Activated gamma-delta T cell treated with anti-CD3 and anti-CD28 coated beads, Interleukin-2, amount 50 U/mL, for 16 hours (primary cell): ENCODE results near the gene THUMPD2.
"Not testable (repeated sequence)": the region's sequence is repeated elsewhere in the genome, so short reads cannot be mapped to it uniquely, and the experiment has no call there.

Source experiments
- DNase-seq: peaks from one replicate; pipeline ENCODE4 v3.0.0-alpha.2; 2020; ENCODE audit warnings: low read depth

Gene THUMPD2

DNA sequence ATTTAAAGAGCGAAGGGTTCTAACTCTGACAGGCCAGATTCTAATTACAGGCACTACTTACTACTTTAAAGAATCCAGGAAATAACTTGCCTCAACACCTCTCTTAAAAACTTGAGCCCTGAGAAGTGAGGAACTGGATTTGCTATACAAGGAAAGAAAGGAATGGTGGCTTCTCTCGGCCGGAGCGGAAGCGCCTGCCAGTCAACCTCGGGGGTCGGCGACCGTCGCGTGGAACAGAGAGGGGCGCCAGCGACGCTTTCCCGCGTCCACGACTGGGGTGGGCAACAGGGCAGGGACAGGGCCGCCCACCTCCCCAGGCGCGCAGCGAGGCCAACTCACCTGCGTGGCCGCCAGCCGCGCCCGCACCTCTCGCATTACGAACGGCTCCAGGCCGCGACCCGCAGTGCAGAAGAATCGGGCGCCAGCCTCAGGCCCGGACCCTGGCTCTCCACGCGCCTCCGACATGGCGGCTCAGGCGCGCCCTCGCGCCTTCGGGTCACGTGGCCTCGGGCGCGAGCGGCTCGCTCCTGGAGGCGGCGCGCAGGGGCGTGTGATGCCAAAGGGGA is at the start of gene THUMPD2:
TSS of gene THUMPD2 (minus strand) at position 484 of the 566 bp plus-strand sequence. CDS start at position 465, 19 bp downstream.
- DNase-seq = peak; percentile 30

DNA sequence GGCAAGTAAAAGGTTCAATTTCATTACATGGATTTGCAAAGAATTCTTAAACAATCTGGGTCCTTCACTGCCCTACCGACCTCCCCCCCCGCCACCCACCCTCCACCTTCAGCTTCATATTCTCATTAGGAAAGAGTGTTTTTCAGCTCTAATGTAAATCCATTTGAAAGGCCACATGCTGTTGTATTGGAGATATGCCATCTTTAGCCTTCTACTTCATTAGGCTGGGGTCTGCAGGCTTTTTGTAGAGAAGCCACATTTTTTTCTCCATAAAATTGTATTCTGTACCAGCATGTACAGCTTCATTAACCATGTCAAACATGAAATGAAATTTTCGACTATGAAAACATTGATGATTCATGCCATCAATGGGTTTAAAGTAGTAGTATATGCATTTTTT is 42.8 kb upstream of the THUMPD2 start:
- DNase-seq = no peak

DNA sequence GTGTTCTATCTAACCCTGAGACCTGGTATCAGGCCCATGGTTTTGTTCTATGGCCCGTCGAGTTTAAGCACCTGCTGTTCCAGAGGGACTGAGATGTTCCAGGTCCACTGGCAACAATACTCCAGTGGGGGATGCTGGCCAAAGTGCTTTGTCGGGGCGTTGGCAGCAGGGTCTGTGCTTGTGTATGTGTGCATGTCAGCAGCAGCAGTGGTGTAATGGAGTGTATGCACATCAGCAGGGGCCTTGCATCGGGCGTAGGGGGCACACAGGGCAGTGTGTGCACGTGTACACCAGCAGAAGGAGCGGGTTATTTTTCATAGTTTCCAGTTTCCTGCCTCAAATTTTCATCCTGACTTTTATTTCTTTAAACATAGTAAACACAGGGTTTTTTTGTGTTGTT is 37.8 kb upstream of the THUMPD2 start:
- DNase-seq = no peak

DNA sequence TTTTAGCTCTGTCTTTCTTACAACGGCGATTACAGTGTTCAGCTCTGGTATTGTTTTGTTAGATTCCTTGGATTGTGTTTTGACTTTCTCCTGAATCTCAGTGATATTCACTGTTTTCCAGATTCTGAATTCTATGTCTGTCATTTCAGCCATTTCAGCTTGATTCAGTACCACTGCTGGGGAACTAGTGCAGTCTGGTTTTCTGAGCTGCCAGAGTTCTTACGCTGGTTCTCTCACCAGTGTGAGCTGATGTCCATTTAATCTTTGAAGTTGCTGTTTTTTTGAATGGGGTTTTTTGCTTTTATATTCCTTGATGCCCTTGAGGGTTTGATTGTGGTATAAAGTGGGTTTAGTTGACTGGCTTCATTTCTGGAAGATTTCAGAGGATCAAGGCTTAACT is 37.4 kb upstream of the THUMPD2 start:
- no peak for DNase-seq

- DNase-seq = no peak
These were observed 27.0 kb upstream of the THUMPD2 start for GRCh38 chr2:39805936-39806608.

DNA sequence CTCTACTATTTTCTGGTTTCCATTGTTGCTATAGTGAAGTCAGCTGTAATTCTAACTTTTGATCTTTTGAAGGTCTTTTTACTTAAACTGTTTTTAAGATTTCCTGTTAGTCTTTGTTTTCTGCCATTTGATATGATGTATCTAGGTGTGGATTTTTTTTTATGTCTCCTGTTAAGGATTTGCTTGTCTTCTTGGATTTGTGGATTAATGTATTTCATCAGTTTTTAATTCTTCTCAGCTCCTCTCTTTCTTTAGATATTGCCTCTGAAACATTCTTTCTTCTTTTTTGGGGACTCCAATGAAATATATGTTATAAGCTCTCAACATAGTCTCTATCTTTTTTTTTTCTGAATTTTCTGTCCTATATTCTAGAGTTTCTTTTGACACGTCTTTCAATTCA is 24.8 kb upstream of the THUMPD2 start:
- no peak for DNase-seq

- no peak for DNase-seq
These were observed 21.7 kb upstream of the THUMPD2 start for GRCh38 chr2:39800752-39801151.

- DNase-seq = no peak
These were observed 17.1 kb upstream of the THUMPD2 start for GRCh38 chr2:39796134-39796533.

- DNase-seq = not testable (repeated sequence)
These were observed 11.3 kb upstream of the THUMPD2 start for GRCh38 chr2:39790216-39790818.

DNA sequence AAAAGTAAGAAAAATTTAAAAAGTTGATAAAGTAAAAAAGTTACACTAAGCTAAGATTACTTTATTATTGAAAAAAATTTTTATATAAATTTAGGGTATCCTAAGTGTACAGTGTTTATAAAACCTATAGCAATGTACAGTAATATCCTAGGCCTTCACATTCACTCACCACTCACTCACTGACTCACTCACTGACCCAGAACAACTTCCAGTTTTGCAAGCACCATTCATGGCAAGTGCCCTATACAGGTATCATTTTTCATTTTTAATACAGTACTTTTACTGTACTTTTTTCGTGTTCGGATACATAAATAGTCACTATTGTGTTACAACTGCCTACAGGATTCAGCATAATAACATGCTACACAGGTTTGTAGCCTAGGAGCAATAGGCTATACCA is 8.9 kb upstream of the THUMPD2 start:
- DNase-seq = no peak

DNA sequence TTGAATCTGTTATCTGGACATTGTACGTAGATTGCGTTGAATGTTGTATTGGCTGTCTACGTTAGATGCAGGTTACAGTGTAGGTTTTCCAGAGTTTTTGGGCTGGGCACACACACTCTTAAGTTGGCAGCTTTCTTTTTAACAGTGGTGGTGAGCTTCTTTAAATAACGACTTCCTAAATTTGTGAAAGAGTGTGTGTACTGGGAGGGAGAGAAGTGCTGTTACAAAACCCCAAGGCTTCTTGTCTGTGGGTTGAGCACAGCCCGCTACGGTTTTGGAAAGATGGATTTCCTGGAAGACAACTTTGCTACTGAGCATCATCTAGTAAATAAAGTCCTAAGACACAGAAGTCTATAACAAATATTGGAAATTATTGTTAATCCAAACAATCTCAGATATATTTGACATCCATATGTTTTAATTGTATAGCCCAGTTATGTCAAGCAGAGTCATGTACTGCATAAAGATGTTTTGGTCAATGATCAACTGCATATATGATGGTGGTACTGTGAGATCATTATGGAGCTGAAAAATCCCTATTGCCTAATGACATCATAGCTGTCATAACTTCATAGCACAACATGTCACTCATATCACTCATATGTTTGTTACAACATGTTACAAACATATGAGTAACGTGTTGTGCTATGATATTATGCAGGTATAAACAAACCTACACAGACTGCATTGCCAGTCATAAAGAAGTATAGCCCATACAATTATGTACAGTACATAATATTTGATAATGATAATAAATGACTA is 7.9 kb upstream of the THUMPD2 start:
- no peak for DNase-seq

GRCh38 chr2:39782591-39782990 is 3.5 kb upstream of the THUMPD2 start:
- no peak for DNase-seq

DNA sequence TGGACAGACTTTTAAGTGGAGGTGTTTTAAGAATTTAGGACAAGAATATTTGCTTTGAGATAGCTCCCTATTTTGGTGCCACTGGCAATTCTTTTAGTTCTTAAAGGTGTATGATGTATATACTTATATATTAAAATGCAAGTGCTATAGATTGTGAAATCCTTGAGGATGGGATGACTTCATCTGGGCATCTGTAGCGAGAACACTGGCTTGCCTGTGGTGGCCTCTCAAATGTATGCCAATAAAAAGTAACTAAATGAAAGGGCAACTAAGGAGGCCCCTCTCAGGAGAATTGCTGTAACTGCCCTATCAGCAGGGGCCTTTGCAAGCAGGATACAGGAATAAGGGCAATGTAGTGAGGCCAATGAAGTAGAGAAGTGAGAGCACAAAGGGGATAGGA is 2.6 kb upstream of the THUMPD2 start:
- no peak for DNase-seq

DNA sequence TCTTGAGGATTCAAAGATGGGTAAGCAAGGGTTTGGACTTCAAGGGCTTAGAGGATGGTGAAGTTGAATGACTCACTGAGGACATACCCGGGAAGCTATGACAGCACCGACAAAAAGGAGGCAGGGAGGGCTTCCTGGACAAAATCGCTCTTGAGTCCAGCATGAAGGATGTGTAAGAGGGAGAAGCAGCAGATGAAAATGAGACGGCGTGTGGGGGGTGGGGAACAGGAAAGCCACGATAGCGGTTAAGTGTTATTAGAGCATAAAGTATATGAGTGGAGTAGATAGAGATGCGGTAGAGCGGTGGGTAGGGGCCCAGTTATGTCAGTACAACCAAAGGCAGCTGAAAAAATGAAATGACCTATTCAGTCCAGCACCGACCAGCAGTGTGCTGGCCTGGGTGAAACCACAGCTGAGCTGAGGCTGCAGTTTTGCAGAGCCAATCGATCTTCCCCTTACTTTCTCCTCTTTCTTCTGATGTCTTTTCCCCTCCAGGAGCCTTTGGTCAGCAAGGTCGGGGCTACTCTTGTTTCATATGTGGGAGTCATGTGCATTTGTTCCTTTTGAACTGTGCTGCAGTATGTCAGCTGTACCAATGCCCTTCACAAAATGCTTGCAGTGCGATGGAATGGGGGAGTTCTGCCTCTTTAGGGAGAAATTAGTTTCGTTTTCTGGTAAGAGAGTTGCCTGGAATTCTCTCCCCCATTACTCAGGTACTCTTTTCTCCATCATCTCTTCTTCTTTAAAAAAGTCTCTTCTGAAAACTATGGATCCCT is 2.0 kb upstream of the THUMPD2 start:
- DNase-seq = no peak

DNA sequence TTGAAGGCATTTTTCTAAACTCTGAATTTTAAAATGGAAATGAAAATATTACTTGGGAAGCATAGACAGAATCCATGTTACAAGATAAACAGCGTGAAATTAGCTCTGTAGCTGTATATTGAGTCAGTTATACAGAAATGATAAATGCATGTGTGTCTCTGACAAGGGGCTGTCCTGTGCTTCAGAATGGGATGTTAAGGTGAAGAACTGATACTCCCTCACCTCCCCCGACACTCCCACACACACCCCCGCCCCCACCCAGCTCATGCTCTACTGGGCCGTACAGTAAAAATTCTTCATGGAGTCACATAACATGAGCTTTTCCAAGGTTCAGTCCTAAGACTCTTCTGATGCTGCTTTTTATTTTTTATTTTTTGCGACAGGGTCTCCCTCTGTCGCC is 869 bp upstream of the THUMPD2 start:
- no peak for DNase-seq

- DNase-seq = no peak
These were observed 338 bp upstream of the THUMPD2 start for GRCh38 chr2:39779341-39779851.

- DNase-seq = no peak
These were observed 825 bp downstream of the THUMPD2 start for GRCh38 chr2:39778233-39778632.

GRCh38 chr2:39772812-39773152 is 6.3 kb downstream of the THUMPD2 start:
- DNase-seq = no peak

DNA sequence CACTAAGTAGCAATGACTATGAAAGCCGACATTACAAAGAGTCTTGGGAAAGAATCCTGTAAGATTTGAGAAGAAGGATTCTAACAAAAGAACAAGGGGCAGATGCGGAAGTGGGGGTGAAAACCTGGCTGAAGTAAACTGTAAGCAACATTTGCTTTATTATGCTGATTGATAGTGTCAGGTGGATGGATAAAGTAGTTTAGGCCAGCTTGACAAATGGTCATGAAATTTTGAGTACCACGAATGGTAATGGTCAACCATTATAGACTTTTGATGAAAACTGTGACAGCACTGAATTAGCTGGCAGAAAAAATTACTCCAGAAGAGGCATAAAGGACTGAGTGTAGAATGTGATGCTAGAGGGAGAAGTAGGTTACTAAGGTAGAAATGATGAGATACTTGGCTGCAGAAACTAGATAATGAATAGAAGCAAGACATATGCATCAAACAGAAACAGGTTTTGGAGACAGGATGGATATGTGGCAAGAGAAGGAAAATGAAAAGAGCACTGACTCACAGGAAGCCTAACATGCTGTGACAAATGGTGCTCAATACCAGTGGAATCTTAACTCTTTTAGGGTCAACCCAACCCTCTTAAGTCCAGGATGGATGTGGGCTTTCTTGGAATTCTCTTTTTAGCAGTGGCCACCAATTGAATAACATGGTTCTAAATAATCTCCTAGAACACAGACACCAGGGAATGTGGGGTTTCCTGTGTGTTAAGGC is 6.8 kb downstream of the THUMPD2 start:
- no peak for DNase-seq

- no peak for DNase-seq
These were observed 16.6 kb downstream of the THUMPD2 start for GRCh38 chr2:39762448-39762847.

DNA sequence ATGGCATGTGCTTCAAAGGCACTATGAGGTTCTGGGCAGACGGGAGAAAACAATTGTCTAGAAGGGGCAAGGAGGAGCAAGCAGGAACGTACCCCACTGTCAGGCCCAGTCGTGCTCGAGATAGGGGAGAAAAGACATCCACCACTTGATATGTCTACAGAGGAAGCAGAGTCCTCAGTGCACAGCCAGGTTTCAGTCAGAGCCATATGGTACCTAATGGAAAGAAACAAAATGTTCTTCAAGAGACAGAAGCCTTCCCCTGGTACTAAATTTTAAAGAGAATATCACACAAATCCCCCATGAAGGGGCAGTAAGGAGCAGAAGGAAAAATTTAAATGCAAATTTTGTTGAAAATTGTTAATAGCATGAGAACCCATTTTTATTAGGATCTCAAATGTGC is 21.9 kb downstream of the THUMPD2 start:
- no peak for DNase-seq
